HG03175 (cell line): ENCODE results near the gene CYP4F2.
"Not testable (repeated sequence)": the region's sequence is repeated elsewhere in the genome, so short reads cannot be mapped to it uniquely, and the experiment has no call there.

ENCODE experiments used
- ATAC-seq: cut with Tn5 transposase; IDR thresholded peaks from one replicate; pipeline ENCODE4 v1.9.1; 2021; ENCODE audit warnings: mild to moderate bottlenecking, moderate library complexity; ENCODE audit not compliant: unreplicated experiment

Gene CYP4F2

GRCh38 chr19:15862444-15862843, 35.4 kb downstream of the CYP4F2 start:
- ATAC-seq, result no peak

- no peak for ATAC-seq
Observed at GRCh38 chr19:15860522-15860921, 37.4 kb downstream of the CYP4F2 start.

GRCh38 chr19:15859187-15859586, 38.7 kb downstream of the CYP4F2 start:
- no peak for ATAC-seq

- no peak for ATAC-seq
Observed at GRCh38 chr19:15850385-15850784, 47.5 kb downstream of the CYP4F2 start.

- ATAC-seq, result no peak
Observed at GRCh38 chr19:15846923-15847322, 51.0 kb downstream of the CYP4F2 start.

GRCh38 chr19:15843894-15844222, 54.0 kb downstream of the CYP4F2 start:
- not testable (repeated sequence) for ATAC-seq

- no peak for ATAC-seq
Observed at GRCh38 chr19:15843203-15843893, 54.5 kb downstream of the CYP4F2 start.

- ATAC-seq, result no peak
Observed at GRCh38 chr19:15841875-15842569, 55.9 kb downstream of the CYP4F2 start.

- ATAC-seq, result no peak
Observed at GRCh38 chr19:15840833-15841232, 57.0 kb downstream of the CYP4F2 start.

GRCh38 chr19:15839888-15840287, 58.0 kb downstream of the CYP4F2 start:
- not testable (repeated sequence) for ATAC-seq

- no peak for ATAC-seq
Observed at GRCh38 chr19:15838351-15838750, 59.5 kb downstream of the CYP4F2 start.

- ATAC-seq, result no peak
Observed at GRCh38 chr19:15837221-15837731, 60.6 kb downstream of the CYP4F2 start.

GRCh38 chr19:15836330-15837220, 61.3 kb downstream of the CYP4F2 start:
- peak; percentile 95 for ATAC-seq

GRCh38 chr19:15835565-15836329, 62.1 kb downstream of the CYP4F2 start:
- not testable (repeated sequence) for ATAC-seq

- ATAC-seq, result not testable (repeated sequence)
Observed at GRCh38 chr19:15834232-15834631, 63.6 kb downstream of the CYP4F2 start.

- ATAC-seq, result no peak
Observed at GRCh38 chr19:15831626-15832025, 66.2 kb downstream of the CYP4F2 start.

GRCh38 chr19:15829786-15830185, 68.1 kb downstream of the CYP4F2 start:
- no peak for ATAC-seq

GRCh38 chr19:15829306-15829698, 68.6 kb downstream of the CYP4F2 start:
- no peak for ATAC-seq

- not testable (repeated sequence) for ATAC-seq
Observed at GRCh38 chr19:15828611-15829305, 69.1 kb downstream of the CYP4F2 start.

- no peak for ATAC-seq
Observed at GRCh38 chr19:15828121-15828610, 69.7 kb downstream of the CYP4F2 start.
